ENCODE data around the gene CDHR1.

DNA sequence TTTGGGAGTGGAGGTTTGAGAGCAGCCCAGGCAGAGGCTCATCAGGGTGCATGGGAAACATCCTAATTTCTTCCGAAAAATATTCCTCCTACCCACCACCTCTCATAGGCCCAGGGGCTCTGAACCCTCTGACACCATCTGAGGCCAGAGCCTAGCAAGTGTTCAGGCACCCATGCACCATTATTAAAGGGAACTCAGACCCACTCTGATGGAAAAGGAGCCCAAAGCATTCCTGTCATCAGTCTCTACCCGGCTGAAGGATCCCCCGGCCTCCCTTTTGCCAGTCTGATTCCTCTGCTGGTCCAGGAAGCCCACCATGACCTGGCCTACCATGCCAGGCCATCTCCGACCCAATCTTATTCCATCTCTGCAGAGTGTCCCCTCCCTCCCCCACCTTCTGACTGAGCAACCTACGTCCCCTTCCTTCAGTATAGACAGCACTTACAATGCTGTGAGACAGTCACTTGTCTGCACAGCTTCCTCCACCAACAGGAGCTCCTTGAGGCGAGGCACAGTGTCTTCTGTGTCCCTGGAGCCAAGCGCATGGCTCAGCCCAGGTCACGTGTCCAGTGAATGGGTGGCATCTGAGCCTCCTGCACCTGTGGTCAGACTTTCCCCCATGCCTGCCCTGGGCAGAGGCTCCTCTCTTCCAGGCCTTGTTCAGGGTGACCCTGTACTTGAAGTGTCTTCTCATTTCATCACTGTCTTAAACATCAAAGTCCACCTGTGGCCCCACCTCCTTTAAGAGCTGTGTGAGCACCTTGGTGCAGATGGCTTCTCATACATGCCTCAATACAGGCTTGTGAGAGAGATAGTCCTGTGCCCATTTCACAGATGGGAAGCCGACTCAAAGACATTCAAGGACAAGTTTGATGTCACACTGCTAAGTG is 21.6 kb upstream of the CDHR1 start:
- TF ChIP-seq, protein P1, sequence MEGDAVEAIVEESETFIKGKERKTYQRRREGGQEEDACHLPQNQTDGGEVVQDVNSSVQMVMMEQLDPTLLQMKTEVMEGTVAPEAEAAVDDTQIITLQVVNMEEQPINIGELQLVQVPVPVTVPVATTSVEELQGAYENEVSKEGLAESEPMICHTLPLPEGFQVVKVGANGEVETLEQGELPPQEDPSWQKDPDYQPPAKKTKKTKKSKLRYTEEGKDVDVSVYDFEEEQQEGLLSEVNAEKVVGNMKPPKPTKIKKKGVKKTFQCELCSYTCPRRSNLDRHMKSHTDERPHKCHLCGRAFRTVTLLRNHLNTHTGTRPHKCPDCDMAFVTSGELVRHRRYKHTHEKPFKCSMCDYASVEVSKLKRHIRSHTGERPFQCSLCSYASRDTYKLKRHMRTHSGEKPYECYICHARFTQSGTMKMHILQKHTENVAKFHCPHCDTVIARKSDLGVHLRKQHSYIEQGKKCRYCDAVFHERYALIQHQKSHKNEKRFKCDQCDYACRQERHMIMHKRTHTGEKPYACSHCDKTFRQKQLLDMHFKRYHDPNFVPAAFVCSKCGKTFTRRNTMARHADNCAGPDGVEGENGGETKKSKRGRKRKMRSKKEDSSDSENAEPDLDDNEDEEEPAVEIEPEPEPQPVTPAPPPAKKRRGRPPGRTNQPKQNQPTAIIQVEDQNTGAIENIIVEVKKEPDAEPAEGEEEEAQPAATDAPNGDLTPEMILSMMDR (IDR thresholded peaks at IDR 0.05; ENCODE audit: insufficient read depth, low read length, poor library complexity, severe bottlenecking): no peak
- TF ChIP-seq EZH2phosphoT487 (conservative IDR thresholded peaks at IDR 0.05; ENCODE audit: low read length): no peak

All from SU-DHL-6 (cell line).